Parathyroid adenoma (tissue), 2 donors: ENCODE measurements around the gene LRRN4.

Experiments
- H2AFZ ChIP-seq: fragments of 300-600 bp; sonication (generic); one replicate; pipeline ENCODE4 v1.7.0; 2017; ENCODE audit warnings: antibody characterized with exemption, mild to moderate bottlenecking
- H3K27ac ChIP-seq: fragments of 300-600 bp; sonication (generic); one replicate; pipeline ENCODE4 v1.7.0; 2017
- H3K27me3 ChIP-seq: fragments of 300-600 bp; sonication (generic); one replicate; pipeline ENCODE4 v1.7.0; 2017; ENCODE audit warnings: low read length; ENCODE audit not compliant: control insufficient read depth, insufficient read depth
- H3K36me3 ChIP-seq: fragments of 300-600 bp; sonication (generic); one replicate; pipeline ENCODE4 v1.7.0; 2017; ENCODE audit warnings: low read length; ENCODE audit not compliant: control insufficient read depth, insufficient read depth
- H3K4me1 ChIP-seq: fragments of 300-600 bp; sonication (generic); one replicate; pipeline ENCODE4 v1.7.0; 2017; ENCODE audit warnings: control low read depth
- H3K4me2 ChIP-seq: fragments of 300-600 bp; sonication (generic); one replicate; pipeline ENCODE4 v1.7.0; 2017; ENCODE audit warnings: low read length
- H3K4me3 ChIP-seq: fragments of 300-600 bp; sonication (generic); one replicate; pipeline ENCODE4 v1.7.0; 2017; ENCODE audit warnings: low read depth, low read length
- H3K79me2 ChIP-seq: fragments of 300-600 bp; sonication (generic); one replicate; pipeline ENCODE4 v1.7.0; 2017; ENCODE audit warnings: control low read depth
- H3K9ac ChIP-seq: fragments of 300-600 bp; sonication (generic); one replicate; pipeline ENCODE4 v1.7.0; 2017; ENCODE audit warnings: mild to moderate bottlenecking
- H3K9me3 ChIP-seq: fragments of 300-600 bp; sonication (generic); one replicate; pipeline ENCODE4 v1.7.0; 2017; ENCODE audit warnings: low read length; ENCODE audit not compliant: control insufficient read depth
- TF ChIP-seq, protein P1 (sequence below): fragments of 300-600 bp; sonication (generic); IDR thresholded peaks from one replicate; pipeline ENCODE4 v1.7.0; 2017; ENCODE audit warnings: antibody characterized with exemption, mild to moderate bottlenecking
- donor health status: primary hyperparathyroidism.

LRRN4 gene

DNA sequence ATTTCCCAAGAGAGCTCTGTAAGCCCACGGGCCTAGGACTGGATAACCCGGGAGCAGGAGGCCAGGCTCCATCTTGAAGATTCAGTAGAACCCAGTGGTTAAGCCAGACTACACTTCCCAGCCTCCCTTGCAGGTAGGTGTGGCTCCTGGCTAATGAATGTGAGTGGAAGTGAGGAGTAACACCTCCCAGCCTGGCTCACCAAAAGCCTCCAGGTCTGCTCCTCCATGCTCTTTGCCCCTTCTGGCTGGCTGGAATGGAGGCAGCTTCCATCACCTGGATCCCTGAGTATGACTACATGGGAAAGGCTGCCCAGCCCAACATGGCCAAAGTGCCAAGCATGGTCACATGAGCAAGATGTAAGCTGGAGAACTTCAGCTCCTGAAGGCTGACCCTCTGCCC lies 9.7 kb downstream of the LRRN4 start:
- TF ChIP-seq, protein P1, sequence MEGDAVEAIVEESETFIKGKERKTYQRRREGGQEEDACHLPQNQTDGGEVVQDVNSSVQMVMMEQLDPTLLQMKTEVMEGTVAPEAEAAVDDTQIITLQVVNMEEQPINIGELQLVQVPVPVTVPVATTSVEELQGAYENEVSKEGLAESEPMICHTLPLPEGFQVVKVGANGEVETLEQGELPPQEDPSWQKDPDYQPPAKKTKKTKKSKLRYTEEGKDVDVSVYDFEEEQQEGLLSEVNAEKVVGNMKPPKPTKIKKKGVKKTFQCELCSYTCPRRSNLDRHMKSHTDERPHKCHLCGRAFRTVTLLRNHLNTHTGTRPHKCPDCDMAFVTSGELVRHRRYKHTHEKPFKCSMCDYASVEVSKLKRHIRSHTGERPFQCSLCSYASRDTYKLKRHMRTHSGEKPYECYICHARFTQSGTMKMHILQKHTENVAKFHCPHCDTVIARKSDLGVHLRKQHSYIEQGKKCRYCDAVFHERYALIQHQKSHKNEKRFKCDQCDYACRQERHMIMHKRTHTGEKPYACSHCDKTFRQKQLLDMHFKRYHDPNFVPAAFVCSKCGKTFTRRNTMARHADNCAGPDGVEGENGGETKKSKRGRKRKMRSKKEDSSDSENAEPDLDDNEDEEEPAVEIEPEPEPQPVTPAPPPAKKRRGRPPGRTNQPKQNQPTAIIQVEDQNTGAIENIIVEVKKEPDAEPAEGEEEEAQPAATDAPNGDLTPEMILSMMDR = no peak
- no peaks in the 10 kb centered on the region for H3K9me3 ChIP-seq
- no peaks in the 10 kb centered on the region for H3K36me3 ChIP-seq
- H3K4me2 ChIP-seq = no peak overlapping the region
- H3K4me3 ChIP-seq = no peak overlapping the region
- H3K27me3 ChIP-seq = no peaks in the 10 kb centered on the region
- no peaks in the 10 kb centered on the region for H3K79me2 ChIP-seq
- H3K27ac ChIP-seq = no peak overlapping the region
- no peaks in the 10 kb centered on the region for H3K4me1 ChIP-seq
- no peak overlapping the region for H2AFZ ChIP-seq
- no peak overlapping the region for H3K9ac ChIP-seq

- Histone ChIP-seq H3K4me1 (no peaks in the 10 kb centered on the region), H3K9me3 (no peaks in the 10 kb centered on the region), H3K4me2 (no peak overlapping the region), H3K36me3 (no peaks in the 10 kb centered on the region), H3K4me3 (no peak overlapping the region), H2AFZ (no peak overlapping the region), H3K79me2 (no peaks in the 10 kb centered on the region), H3K27ac (no peak overlapping the region), H3K27me3 (no peaks in the 10 kb centered on the region), H3K9ac (no peak overlapping the region)
- TF ChIP-seq, protein P1 = no peak
These were observed 12.0 kb downstream of the LRRN4 start for GRCh38 chr20:6041808-6042265.

- no peaks in the 10 kb centered on the region for H3K79me2 ChIP-seq
- H2AFZ ChIP-seq = no peak overlapping the region
- H3K9me3 ChIP-seq = no peaks in the 10 kb centered on the region
- H3K4me2 ChIP-seq = no peak overlapping the region
- H3K4me1 ChIP-seq = no peaks in the 10 kb centered on the region
- H3K27me3 ChIP-seq = no peaks in the 10 kb centered on the region
- H3K9ac ChIP-seq = no peak overlapping the region
- no peak overlapping the region for H3K27ac ChIP-seq
- H3K4me3 ChIP-seq = no peak overlapping the region
- TF ChIP-seq, protein P1 = no peak
- no peaks in the 10 kb centered on the region for H3K36me3 ChIP-seq
These were observed 12.7 kb downstream of the LRRN4 start for GRCh38 chr20:6040958-6041807.

DNA sequence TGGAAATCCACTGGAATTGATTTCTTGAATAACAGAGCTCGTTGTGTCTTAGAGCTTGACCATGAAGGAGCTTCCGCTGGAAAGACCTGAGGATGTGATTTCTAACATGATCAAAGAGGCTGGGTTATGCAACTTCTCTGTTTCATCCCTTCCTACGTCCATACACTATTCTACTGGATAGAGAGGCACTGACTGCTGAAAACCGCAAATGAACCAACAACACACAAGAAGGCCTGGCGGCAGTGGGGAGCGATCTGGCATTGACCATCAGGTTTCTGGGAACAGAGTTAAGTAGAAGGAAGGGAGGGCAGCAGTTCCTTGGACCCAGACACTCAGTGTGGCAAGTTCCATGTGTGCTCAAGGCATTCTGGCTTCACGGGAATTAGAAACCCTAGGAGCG lies 13.3 kb downstream of the LRRN4 start:
- Histone ChIP-seq H3K4me3 (no peak overlapping the region), H3K36me3 (no peaks in the 10 kb centered on the region), H3K27ac (no peak overlapping the region), H3K4me2 (no peak overlapping the region), H3K79me2 (no peaks in the 10 kb centered on the region), H3K9me3 (no peaks in the 10 kb centered on the region), H3K9ac (no peak overlapping the region), H3K27me3 (no peaks in the 10 kb centered on the region), H3K4me1 (no peaks in the 10 kb centered on the region), H2AFZ (no peak overlapping the region)
- TF ChIP-seq, protein P1 = no peak

- H3K27me3 ChIP-seq = no peaks in the 10 kb centered on the region
- no peak overlapping the region for H3K9ac ChIP-seq
- no peak overlapping the region for H3K4me2 ChIP-seq
- no peaks in the 10 kb centered on the region for H3K36me3 ChIP-seq
- H3K27ac ChIP-seq = no peak overlapping the region
- no peaks in the 10 kb centered on the region for H3K9me3 ChIP-seq
- no peak overlapping the region for H3K4me3 ChIP-seq
- TF ChIP-seq, protein P1 = no peak
- no peaks in the 10 kb centered on the region for H3K4me1 ChIP-seq
- no peak overlapping the region for H2AFZ ChIP-seq
- H3K79me2 ChIP-seq = no peaks in the 10 kb centered on the region
These were observed 14.1 kb downstream of the LRRN4 start for GRCh38 chr20:6039766-6040165.
